Measurements from ENCODE around the gene INCA1.

- TF ChIP-seq CTCF (IDR thresholded peaks at IDR 0.05; ENCODE audit: low read depth, low read length, poor library complexity, severe bottlenecking) (peak; percentile 45), EZH2phosphoT487 (IDR thresholded peaks at IDR 0.05; ENCODE audit: borderline replicate concordance, low read length) (no peak)
These were observed 22.2 kb upstream of the INCA1 start for GRCh38 chr17:5019475-5019956.
